HEK293 (cell line): ENCODE data around the gene CWC25.

ENCODE experiments used
- ATF2 ChIP-seq: fragments of 450-650 bp; formaldehyde crosslinking; IDR thresholded peaks from 2 replicates; pipeline ENCODE4 v1.5.1; 2016; ENCODE audit warnings: missing biosample characterization, missing genetic modification characterization, low read depth
- CTCF ChIP-seq: fragments of 450-650 bp; formaldehyde crosslinking; IDR thresholded peaks from 2 replicates; pipeline ENCODE4 v1.5.1; 2016; ENCODE audit warnings: missing biosample characterization, missing genetic modification characterization
- PATZ1 ChIP-seq: fragments of 450-650 bp; formaldehyde crosslinking; IDR thresholded peaks from 2 replicates; pipeline ENCODE4 v1.5.1; 2016; ENCODE audit warnings: missing biosample characterization, missing genetic modification characterization
- PRDM6 ChIP-seq: fragments of 450-650 bp; formaldehyde crosslinking; IDR thresholded peaks from 2 replicates; pipeline ENCODE4 v1.5.1; 2017; ENCODE audit warnings: missing biosample characterization, missing genetic modification characterization
- REPIN1 ChIP-seq: fragments of 450-650 bp; formaldehyde crosslinking; IDR thresholded peaks from 2 replicates; pipeline ENCODE4 v1.5.1; 2017; ENCODE audit warnings: missing biosample characterization, missing genetic modification characterization, low read depth
- SETDB1 ChIP-seq: IDR thresholded peaks from one replicate; pipeline ENCODE4 v1.6.1; 2017; ENCODE audit warnings: mild to moderate bottlenecking, low read length, moderate library complexity, mixed read lengths; ENCODE audit not compliant: insufficient read length
- SP2 ChIP-seq: fragments of 450-650 bp; formaldehyde crosslinking; IDR thresholded peaks from 2 replicates; pipeline ENCODE4 v1.5.1; 2016; ENCODE audit warnings: missing biosample characterization, missing genetic modification characterization
- ZBTB1 ChIP-seq: fragments of 450-650 bp; formaldehyde crosslinking; IDR thresholded peaks from 2 replicates; pipeline ENCODE4 v1.5.1; 2016; ENCODE audit warnings: missing biosample characterization, missing genetic modification characterization
- ZBTB10 ChIP-seq: fragments of 450-650 bp; formaldehyde crosslinking; IDR thresholded peaks from 2 replicates; pipeline ENCODE4 v1.5.1; 2016; ENCODE audit warnings: missing biosample characterization, missing genetic modification characterization
- ZFP37 ChIP-seq: fragments of 450-650 bp; formaldehyde crosslinking; IDR thresholded peaks from 2 replicates; pipeline ENCODE4 v1.5.1; 2016; ENCODE audit warnings: missing biosample characterization, missing genetic modification characterization
- ZNF274 ChIP-seq, 2 experiments: fragments of 200-500 bp in 1 of 2; fragments of 450-650 bp in 1 of 2; sonication (Bioruptor generic) in 1 of 2; formaldehyde crosslinking in 1 of 2; IDR thresholded peaks; 2 replicates each; pipeline versions ENCODE4 v1.5.1 to v1.6.1; 2014 to 2016; ENCODE audit warnings: borderline replicate concordance in 1 of 2, inconsistent platforms in 1 of 2, low read length in 1 of 2, missing biosample characterization in 1 of 2, missing genetic modification characterization in 1 of 2
- ZNF792 ChIP-seq: fragments of 450-650 bp; formaldehyde crosslinking; IDR thresholded peaks from 2 replicates; pipeline ENCODE4 v1.5.1; 2016; ENCODE audit warnings: missing biosample characterization, missing genetic modification characterization
- ZNF843 ChIP-seq: fragments of 450-650 bp; formaldehyde crosslinking; IDR thresholded peaks from 2 replicates; pipeline ENCODE4 v1.5.1; 2016; ENCODE audit warnings: missing biosample characterization, missing genetic modification characterization

- TF ChIP-seq ATF2 (no peak), CTCF (no peak), SP2 (tag by site-specific recombination) (no peak), ZBTB1 (tag by site-specific recombination) (no peak), PRDM6 (tag by site-specific recombination) (no peak), PATZ1 (tag by site-specific recombination) (no peak), ZBTB10 (tag by site-specific recombination) (no peak), ZNF792 (tag by site-specific recombination) (no peak), REPIN1 (tag by site-specific recombination) (no peak), ZFP37 (tag by site-specific recombination) (no peak; the same call in 1 of the 2 replicates), ZNF274 (IDR thresholded peaks at IDR 0.05; ENCODE audit: low read length) (no peak), ZNF274 (tag by site-specific recombination; IDR thresholded peaks at IDR 0.05; ENCODE audit: borderline replicate concordance) (no peak), ZNF843 (tag by site-specific recombination) (no peak), SETDB1 (no peak)
Observed at GRCh38 chr17:38751144-38751807, 73.8 kb downstream of the CWC25 start.
